Astrocyte of the spinal cord (primary cell): ENCODE data around the gene INSIG1.
A peak's percentile ranks its signal among the peaks of the same experiment; 100 is the strongest.

Experiments used
- DNase-seq: peaks from one replicate; pipeline ENCODE4 v3.0.0; 2011; ENCODE audit warnings: low read depth, low spot score
- H3K4me3 ChIP-seq: 2 replicates; pipeline ENCODE4 v1.5.1; 2011; ENCODE audit warnings: low read depth, mild to moderate bottlenecking, low read length, moderate library complexity
- CTCF ChIP-seq: IDR thresholded peaks from 2 replicates; pipeline ENCODE4 v1.5.1; 2012; ENCODE audit warnings: low read depth, mild to moderate bottlenecking, low read length, inconsistent platforms
- in situ Hi-C: cut with HindIII; loops from 2 replicates; pipeline ENCODE4 v1.10.0; 2017; ENCODE audit warnings: low sequenced_read_pairs

The INSIG1 gene

GRCh38 chr7:155356323-155357105 lies 58.8 kb downstream of the INSIG1 start:
- peak; percentile 25 for DNase-seq
- in situ Hi-C loops, result no loop called here
- H3K4me3 ChIP-seq, result no peak overlapping the region
- TF ChIP-seq CTCF, result peak; percentile 43

GRCh38 chr7:155357573-155358041 lies 59.9 kb downstream of the INSIG1 start:
- in situ Hi-C loops, result no loop called here
- H3K4me3 ChIP-seq, result no peak overlapping the region
- TF ChIP-seq CTCF, result no peak
- DNase-seq, result no peak

GRCh38 chr7:155358066-155358947 lies 60.6 kb downstream of the INSIG1 start:
- no peak for DNase-seq
- no peak for TF ChIP-seq CTCF
- in situ Hi-C loops, result no loop called here
- H3K4me3 ChIP-seq, result no peak overlapping the region

- DNase-seq, result no peak
- no peak for TF ChIP-seq CTCF
- no peak overlapping the region for H3K4me3 ChIP-seq
- in situ Hi-C loops, result no loop called here
Observed at GRCh38 chr7:155358948-155359712, 61.5 kb downstream of the INSIG1 start.
